ENCODE data around the gene TEAD4. TPM values are rescaled to one million over a fixed set of nuclear protein-coding genes. Genes with fewer than 3 reads are reported as not detected.

The TEAD4 gene
- total RNA-seq, 1 donor, result 14.6 TPM

GRCh38 chr12:2980630-2981029, 21.4 kb downstream of the TEAD4 start:
- TF ChIP-seq CTCF (IDR thresholded peaks at IDR 0.05; ENCODE audit: insufficient read depth, low read length), result no peak
- no peak overlapping the region for H3K4me3 ChIP-seq (ENCODE audit: low read depth, low read length)
- DNase-seq (ENCODE audit: low read depth), result no peak

DNA sequence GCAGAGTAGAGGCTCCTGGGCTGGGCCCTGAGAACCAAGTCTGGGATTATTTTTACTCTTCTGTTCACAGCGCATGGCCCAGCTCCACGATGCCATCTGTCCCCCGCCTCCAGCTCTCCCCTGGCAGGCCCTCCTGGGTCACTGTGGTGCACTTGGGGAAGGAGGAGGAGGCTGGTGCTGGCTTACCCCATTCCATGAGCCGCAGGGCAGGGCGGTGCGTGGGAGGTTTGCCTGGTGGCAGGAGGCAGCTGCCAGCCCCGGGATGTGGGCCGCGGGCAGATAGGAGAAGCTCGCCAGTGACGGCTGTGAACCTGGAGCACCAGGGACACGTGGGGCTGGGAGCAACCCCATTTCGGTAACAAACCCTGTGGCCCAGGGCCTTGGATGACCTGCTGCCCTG, 23.2 kb downstream of the TEAD4 start:
- DNase-seq (ENCODE audit: low read depth), result no peak
- no peak for TF ChIP-seq CTCF (IDR thresholded peaks at IDR 0.05; ENCODE audit: insufficient read depth, low read length)
- H3K4me3 ChIP-seq (ENCODE audit: low read depth, low read length), result no peak overlapping the region

DNA sequence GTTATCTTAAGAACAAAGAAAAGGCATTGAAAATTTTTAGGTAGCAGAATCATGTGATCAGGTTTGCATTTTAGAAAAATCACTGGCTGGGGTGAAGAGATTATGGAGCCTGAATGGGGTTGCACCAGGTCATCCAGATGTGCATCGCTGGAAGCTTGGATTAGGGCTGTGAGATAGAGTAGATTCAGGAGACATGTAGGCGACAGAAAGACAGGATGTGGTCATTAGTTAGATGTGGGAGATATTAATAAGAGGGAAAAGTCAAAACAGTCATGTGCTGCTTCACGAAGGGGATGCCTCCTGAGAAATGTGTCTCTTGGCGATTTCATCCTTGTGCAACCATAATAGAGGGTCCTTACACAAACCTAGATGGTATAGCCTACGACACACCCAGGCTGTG, 25.1 kb downstream of the TEAD4 start:
- no peak for TF ChIP-seq CTCF (IDR thresholded peaks at IDR 0.05; ENCODE audit: insufficient read depth, low read length)
- no peak overlapping the region for H3K4me3 ChIP-seq (ENCODE audit: low read depth, low read length)
- no peak for DNase-seq (ENCODE audit: low read depth)

DNA sequence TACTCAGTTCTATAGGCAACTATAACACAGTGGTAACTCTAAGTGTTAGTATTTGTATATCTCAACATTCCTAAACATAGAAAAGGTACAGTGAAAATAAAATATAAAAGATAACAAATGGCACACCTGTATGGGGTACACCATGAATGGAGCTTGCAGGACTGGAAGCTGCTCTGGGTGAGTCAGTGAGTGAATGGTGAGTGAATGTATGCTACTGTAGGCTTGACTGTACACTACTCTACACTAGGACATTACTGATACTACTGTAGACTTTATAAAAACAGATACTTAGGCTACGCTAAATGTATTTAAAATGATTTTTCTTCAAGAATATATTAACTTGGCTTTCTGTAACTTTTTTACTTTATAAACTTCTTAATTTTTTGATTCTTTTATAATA, 25.5 kb downstream of the TEAD4 start:
- H3K4me3 ChIP-seq (ENCODE audit: low read depth, low read length), result no peak overlapping the region
- no peak for DNase-seq (ENCODE audit: low read depth)

GRCh38 chr12:2986876-2987275, 27.7 kb downstream of the TEAD4 start:
- no peak overlapping the region for H3K4me3 ChIP-seq (ENCODE audit: low read depth, low read length)
- no peak for DNase-seq (ENCODE audit: low read depth)
- no peak for TF ChIP-seq CTCF (IDR thresholded peaks at IDR 0.05; ENCODE audit: insufficient read depth, low read length)

More for the DNA sequence above, 25.5 kb downstream of the TEAD4 start:
- no peak for TF ChIP-seq CTCF (IDR thresholded peaks at IDR 0.05; ENCODE audit: insufficient read depth, low read length)

DNA sequence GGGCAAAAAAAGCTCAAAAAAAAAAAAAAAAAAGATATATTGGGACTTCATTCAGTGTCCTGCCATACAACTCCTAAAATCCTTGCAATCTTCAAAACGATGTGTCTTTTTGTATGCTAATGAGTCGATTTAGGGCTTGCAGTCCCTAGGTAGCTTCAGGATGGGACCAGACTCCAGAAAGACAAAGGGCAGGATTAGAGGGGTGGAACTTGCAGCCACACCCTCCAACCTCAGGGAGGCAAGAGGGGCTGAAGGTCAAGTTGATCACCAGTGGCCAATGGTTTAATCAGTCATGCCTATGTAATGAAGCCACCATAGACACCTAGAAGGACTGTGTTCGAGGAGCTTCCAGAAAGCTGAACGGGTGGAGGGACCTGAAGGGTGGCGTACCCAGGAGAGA, 29.3 kb downstream of the TEAD4 start:
- H3K4me3 ChIP-seq (ENCODE audit: low read depth, low read length), result no peak overlapping the region
- no peak for TF ChIP-seq CTCF (IDR thresholded peaks at IDR 0.05; ENCODE audit: insufficient read depth, low read length)
- no peak for DNase-seq (ENCODE audit: low read depth)

DNA sequence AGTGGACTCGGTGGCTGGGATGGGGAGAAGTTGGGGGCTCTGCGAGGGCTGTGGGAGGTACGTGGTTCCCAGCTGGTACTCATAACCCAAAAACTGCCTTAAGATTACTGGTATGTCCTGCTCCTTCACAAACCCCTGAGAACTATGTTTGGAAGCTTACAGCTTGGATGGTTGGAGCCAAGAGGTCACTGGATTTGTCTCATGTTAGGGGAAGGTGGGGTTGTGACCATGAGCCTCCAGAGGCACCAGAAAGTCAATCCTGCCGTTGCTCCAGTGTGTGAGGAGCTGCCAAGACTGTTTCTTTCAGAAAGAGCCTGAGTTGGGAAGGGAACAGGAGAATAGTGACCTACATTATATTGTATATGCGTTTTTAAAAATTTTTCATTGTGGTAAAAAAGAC, 33.5 kb downstream of the TEAD4 start:
- no peak for TF ChIP-seq CTCF (IDR thresholded peaks at IDR 0.05; ENCODE audit: insufficient read depth, low read length)
- DNase-seq (ENCODE audit: low read depth), result no peak
- H3K4me3 ChIP-seq (ENCODE audit: low read depth, low read length), result no peak overlapping the region

Measured in fibroblast of the aortic adventitia (primary cell).